ENCODE results near the gene COL5A2.

Gene COL5A2

DNA sequence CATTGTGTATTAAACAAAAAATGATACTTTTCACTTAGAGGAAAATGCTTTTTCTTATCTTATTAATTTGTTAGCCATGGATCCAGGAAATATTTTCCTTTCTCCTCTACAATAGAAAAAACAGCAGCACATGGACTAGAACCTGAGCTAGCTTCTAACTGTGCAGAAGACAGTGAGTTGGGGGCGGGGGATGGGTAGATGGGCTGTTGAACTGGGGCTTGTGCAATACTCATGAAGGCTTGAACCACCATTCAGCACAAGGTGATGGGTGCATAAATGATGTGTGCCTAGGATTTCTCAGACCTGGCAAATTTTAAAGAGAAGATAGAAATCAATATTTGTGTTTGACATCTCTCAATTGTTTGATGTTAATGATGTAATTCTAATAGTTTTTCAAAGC is 42.0 kb downstream of the COL5A2 start:
- in situ Hi-C loops (cut with MboI; ENCODE audit: low sequenced_read_pairs, unreplicated experiment): loop anchor here (25.0 kb wide), 1 partner anchor 275 kb away; no protein-coding TSS in a partner anchor
- no peak for DNase-seq (ENCODE audit: low spot score)
- TF ChIP-seq, protein P1, sequence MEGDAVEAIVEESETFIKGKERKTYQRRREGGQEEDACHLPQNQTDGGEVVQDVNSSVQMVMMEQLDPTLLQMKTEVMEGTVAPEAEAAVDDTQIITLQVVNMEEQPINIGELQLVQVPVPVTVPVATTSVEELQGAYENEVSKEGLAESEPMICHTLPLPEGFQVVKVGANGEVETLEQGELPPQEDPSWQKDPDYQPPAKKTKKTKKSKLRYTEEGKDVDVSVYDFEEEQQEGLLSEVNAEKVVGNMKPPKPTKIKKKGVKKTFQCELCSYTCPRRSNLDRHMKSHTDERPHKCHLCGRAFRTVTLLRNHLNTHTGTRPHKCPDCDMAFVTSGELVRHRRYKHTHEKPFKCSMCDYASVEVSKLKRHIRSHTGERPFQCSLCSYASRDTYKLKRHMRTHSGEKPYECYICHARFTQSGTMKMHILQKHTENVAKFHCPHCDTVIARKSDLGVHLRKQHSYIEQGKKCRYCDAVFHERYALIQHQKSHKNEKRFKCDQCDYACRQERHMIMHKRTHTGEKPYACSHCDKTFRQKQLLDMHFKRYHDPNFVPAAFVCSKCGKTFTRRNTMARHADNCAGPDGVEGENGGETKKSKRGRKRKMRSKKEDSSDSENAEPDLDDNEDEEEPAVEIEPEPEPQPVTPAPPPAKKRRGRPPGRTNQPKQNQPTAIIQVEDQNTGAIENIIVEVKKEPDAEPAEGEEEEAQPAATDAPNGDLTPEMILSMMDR (IDR thresholded peaks at IDR 0.05; ENCODE audit: borderline replicate concordance, control extremely low read depth, extremely low read depth, insufficient read depth, missing control alignments): no peak

DNA sequence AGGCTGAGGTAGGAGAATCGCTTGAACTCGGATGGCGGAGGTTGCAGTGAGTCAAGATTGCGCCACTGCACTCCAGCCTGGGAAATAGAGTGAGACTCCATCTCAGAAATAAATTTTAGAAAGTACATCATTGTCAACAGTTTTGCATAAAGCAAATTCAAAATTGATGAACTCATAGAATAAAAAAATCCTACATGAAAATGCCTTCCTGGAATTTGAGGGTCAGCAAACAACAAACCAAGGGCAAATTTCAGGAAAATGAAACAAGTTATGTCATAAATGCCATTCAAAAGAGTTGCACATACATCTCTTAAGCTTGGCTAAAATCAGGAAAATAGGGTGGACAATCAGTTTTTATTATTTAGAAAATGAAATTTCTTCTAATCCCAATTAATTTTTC is 45.1 kb downstream of the COL5A2 start:
- TF ChIP-seq, protein P1 (IDR thresholded peaks at IDR 0.05; ENCODE audit: borderline replicate concordance, control extremely low read depth, extremely low read depth, insufficient read depth, missing control alignments): no peak
- in situ Hi-C loops (cut with MboI; ENCODE audit: low sequenced_read_pairs, unreplicated experiment): loop anchor here (25.0 kb wide), 1 partner anchor 278 kb away; no protein-coding TSS in a partner anchor
- DNase-seq (ENCODE audit: low spot score): no peak

DNA sequence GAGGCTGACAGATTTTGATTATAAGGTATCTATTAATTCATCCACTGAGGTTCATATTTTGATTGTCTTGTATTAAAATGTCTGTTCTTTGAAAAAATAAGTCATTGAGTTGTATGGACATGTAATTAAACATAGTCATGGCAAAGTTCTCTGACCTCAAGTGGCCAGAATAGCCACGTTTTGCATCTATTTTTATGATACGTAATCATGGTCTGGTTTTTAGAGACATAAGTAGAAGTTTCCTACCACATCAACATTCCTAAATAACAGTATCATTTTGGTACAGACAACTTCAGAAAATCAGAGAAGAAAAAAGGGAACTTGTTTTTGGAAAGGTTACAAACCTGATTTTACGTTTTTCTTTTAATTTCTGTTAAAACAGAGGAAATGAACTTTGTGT is 47.6 kb downstream of the COL5A2 start:
- in situ Hi-C loops (cut with MboI; ENCODE audit: low sequenced_read_pairs, unreplicated experiment): loop anchor here (25.0 kb wide), 1 partner anchor 280 kb away; no protein-coding TSS in a partner anchor
- DNase-seq (ENCODE audit: low spot score): no peak
- TF ChIP-seq, protein P1 (IDR thresholded peaks at IDR 0.05; ENCODE audit: borderline replicate concordance, control extremely low read depth, extremely low read depth, insufficient read depth, missing control alignments): no peak

DNA sequence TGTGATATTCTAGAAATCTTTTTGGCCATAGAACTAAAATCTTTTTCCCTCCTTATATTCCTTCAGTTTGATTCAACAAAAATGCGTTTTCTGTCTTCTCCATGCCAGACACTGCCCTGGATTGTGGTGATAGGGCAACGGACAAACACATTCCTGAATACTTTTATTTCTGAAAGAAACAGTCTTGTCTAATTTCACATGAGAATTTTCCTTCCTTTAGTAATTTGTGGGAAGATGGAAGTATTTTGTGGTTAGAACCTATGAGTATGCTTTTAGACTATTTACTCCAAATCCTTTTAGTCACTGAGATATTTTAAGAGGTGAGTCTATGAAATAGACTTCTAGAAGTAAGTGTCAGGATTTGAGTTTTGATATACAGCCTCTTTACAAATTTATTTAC is 49.6 kb downstream of the COL5A2 start:
- DNase-seq (ENCODE audit: low spot score): no peak
- TF ChIP-seq, protein P1 (IDR thresholded peaks at IDR 0.05; ENCODE audit: borderline replicate concordance, control extremely low read depth, extremely low read depth, insufficient read depth, missing control alignments): no peak
- in situ Hi-C loops (cut with MboI; ENCODE audit: low sequenced_read_pairs, unreplicated experiment): loop anchor here (25.0 kb wide), 1 partner anchor 282 kb away; no protein-coding TSS in a partner anchor

DNA sequence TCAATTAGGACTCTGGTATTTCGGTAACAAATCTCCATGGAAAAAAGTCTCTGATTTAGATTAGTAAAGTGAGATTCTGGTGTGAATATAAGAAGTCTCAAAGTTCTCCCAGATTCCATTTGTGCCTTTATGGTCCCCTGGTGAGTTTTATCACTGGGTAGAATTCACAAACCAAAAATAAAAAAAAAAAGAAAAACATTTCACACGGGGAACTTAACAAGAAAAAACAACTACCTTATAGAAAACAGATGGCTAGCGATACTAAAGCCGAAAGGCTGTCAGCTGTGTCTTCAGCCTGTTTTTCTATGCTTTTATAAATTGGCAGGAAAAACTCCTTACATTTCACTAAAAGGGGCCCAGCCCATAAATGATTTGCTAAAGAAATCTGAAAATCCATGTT is 50.6 kb downstream of the COL5A2 start:
- TF ChIP-seq, protein P1 (IDR thresholded peaks at IDR 0.05; ENCODE audit: borderline replicate concordance, control extremely low read depth, extremely low read depth, insufficient read depth, missing control alignments): no peak
- in situ Hi-C loops (cut with MboI; ENCODE audit: low sequenced_read_pairs, unreplicated experiment): loop anchor here (25.0 kb wide), 1 partner anchor 283 kb away; no protein-coding TSS in a partner anchor
- no peak for DNase-seq (ENCODE audit: low spot score)

DNA sequence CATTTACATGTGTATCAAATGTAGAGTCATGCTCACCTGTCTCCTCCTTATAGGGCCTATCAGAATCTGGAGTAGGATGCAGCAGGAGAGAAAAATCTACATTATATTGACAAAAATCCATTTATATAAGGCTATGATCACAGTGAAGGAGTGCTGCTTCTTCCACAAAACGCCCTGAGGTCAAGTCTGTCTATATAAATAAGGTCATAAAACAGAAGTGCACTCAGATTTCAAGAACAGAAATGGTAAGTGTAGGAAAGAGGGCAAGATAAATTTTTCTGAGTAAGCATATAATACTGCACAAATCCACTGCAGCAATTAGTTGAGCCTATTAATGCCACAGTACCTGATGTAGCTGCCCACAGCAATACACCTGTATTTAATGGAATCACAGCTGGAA is 51.8 kb downstream of the COL5A2 start:
- DNase-seq (ENCODE audit: low spot score): no peak
- TF ChIP-seq, protein P1 (IDR thresholded peaks at IDR 0.05; ENCODE audit: borderline replicate concordance, control extremely low read depth, extremely low read depth, insufficient read depth, missing control alignments): no peak
- in situ Hi-C loops (cut with MboI; ENCODE audit: low sequenced_read_pairs, unreplicated experiment): loop anchor here (25.0 kb wide), 1 partner anchor 285 kb away; no protein-coding TSS in a partner anchor
